Right forelimb (tissue), 1 donor: ENCODE data around the gene KCTD7.
"Not testable (repeated sequence)": the region's sequence is repeated elsewhere in the genome, so short reads cannot be mapped to it uniquely, and the experiment has no call there.

Experiments
- DNase-seq: peaks from one replicate; pipeline ENCODE4 v3.0.0-alpha.2; 2018

Gene KCTD7

GRCh38 chr7:66617295-66617694 is 11.4 kb upstream of the KCTD7 start:
- no peak for DNase-seq

GRCh38 chr7:66619341-66619948 is 9.2 kb upstream of the KCTD7 start:
- DNase-seq = not testable (repeated sequence)

- DNase-seq = no peak
These were observed 2.2 kb upstream of the KCTD7 start for GRCh38 chr7:66626331-66626934.

- DNase-seq = no peak
These were observed 1.5 kb upstream of the KCTD7 start for GRCh38 chr7:66627151-66627681.

GRCh38 chr7:66627881-66628360 is 760 bp upstream of the KCTD7 start:
- no peak for DNase-seq

GRCh38 chr7:66629222-66630062 is 761 bp downstream of the KCTD7 start:
- peak; percentile 50 for DNase-seq

GRCh38 chr7:66630531-66630930 is 1.9 kb downstream of the KCTD7 start:
- DNase-seq = no peak

GRCh38 chr7:66631471-66631870 is 2.8 kb downstream of the KCTD7 start:
- no peak for DNase-seq

- DNase-seq = no peak
These were observed 6.1 kb downstream of the KCTD7 start for GRCh38 chr7:66634816-66635215.

GRCh38 chr7:66635322-66635981 is 6.8 kb downstream of the KCTD7 start:
- not testable (repeated sequence) for DNase-seq

- not testable (repeated sequence) for DNase-seq
These were observed 7.4 kb downstream of the KCTD7 start for GRCh38 chr7:66635982-66636546.

- no peak for DNase-seq
These were observed 9.8 kb downstream of the KCTD7 start for GRCh38 chr7:66638309-66639099.

- no peak for DNase-seq
These were observed 11.1 kb downstream of the KCTD7 start for GRCh38 chr7:66639773-66640172.

- no peak for DNase-seq
These were observed 12.3 kb downstream of the KCTD7 start for GRCh38 chr7:66640802-66641525.

GRCh38 chr7:66641526-66641871 is 12.8 kb downstream of the KCTD7 start:
- no peak for DNase-seq

GRCh38 chr7:66642186-66642585 is 13.5 kb downstream of the KCTD7 start:
- no peak for DNase-seq

GRCh38 chr7:66642932-66643331 is 14.3 kb downstream of the KCTD7 start:
- DNase-seq = no peak

GRCh38 chr7:66643395-66643794 is 14.7 kb downstream of the KCTD7 start:
- no peak for DNase-seq

GRCh38 chr7:66651026-66651425 is 22.3 kb downstream of the KCTD7 start:
- DNase-seq = not testable (repeated sequence)

GRCh38 chr7:66653719-66654274 is 25.1 kb downstream of the KCTD7 start:
- DNase-seq = not testable (repeated sequence)
